HG03095 (cell line): Measurements from ENCODE around the gene RBM41.

Experiments used
- ATAC-seq: cut with Tn5 transposase; IDR thresholded peaks from one replicate; pipeline ENCODE4 v1.9.1; 2021; ENCODE audit warnings: moderate library complexity; ENCODE audit not compliant: unreplicated experiment

Gene RBM41

GRCh38 chrX:107047622-107048021 lies 71.0 kb downstream of the RBM41 start:
- no peak for ATAC-seq

- ATAC-seq: no peak
These were observed 88.9 kb downstream of the RBM41 start for GRCh38 chrX:107029752-107030151.

GRCh38 chrX:107025545-107025944 lies 93.1 kb downstream of the RBM41 start:
- no peak for ATAC-seq

- ATAC-seq: no peak
These were observed 103.7 kb downstream of the RBM41 start for GRCh38 chrX:107014936-107015335.
